Ishikawa (cell line): ENCODE measurements around the gene NPSR1.

Source experiments
- CEBPB ChIP-seq: IDR thresholded peaks from 2 replicates; pipeline ENCODE4 v1.6.1; 2012
- CREB1 ChIP-seq: IDR thresholded peaks from 2 replicates; pipeline ENCODE4 v1.6.1; 2012; ENCODE audit warnings: low read depth
- EGR1 ChIP-seq: IDR thresholded peaks from 2 replicates; pipeline ENCODE4 v1.6.1; 2012
- EP300 ChIP-seq: IDR thresholded peaks from 2 replicates; pipeline ENCODE4 v1.6.1; 2012; ENCODE audit warnings: borderline replicate concordance
- FOXM1 ChIP-seq: IDR thresholded peaks from 2 replicates; pipeline ENCODE4 v1.6.1; 2012; ENCODE audit warnings: low read depth, borderline replicate concordance
- RAD21 ChIP-seq: IDR thresholded peaks from 2 replicates; pipeline ENCODE4 v1.6.1; 2012; ENCODE audit warnings: low read depth
- REST ChIP-seq: IDR thresholded peaks from 2 replicates; pipeline ENCODE4 v1.6.1; 2012; ENCODE audit warnings: low read depth, mild to moderate bottlenecking
- TAF1 ChIP-seq: IDR thresholded peaks from 2 replicates; pipeline ENCODE4 v1.6.1; 2012; ENCODE audit warnings: low read depth, mild to moderate bottlenecking
- YY1 ChIP-seq: IDR thresholded peaks from 2 replicates; pipeline ENCODE4 v1.6.1; 2012; ENCODE audit warnings: low read depth
- ZBTB7A ChIP-seq: IDR thresholded peaks from 2 replicates; pipeline ENCODE4 v1.6.1; 2012; ENCODE audit warnings: low read depth

GRCh38 chr7:34886856-34887255 is 228.8 kb downstream of the NPSR1 start:
- TF ChIP-seq EGR1 (no peak), CEBPB (no peak), YY1 (no peak), FOXM1 (no peak), RAD21 (no peak), ZBTB7A (no peak), CREB1 (no peak), EP300 (no peak), TAF1 (no peak), REST (no peak)
